Fibroblast of upper back skin (primary cell): ENCODE data around the gene DRC7.
A peak's percentile ranks its signal among the peaks of the same experiment; 100 is the strongest.
"Not testable (repeated sequence)": the region's sequence is repeated elsewhere in the genome, so short reads cannot be mapped to it uniquely, and the experiment has no call there.

Experiments used
- DNase-seq: peaks from one replicate; pipeline ENCODE4 v3.0.0-alpha.2; 2013

The DRC7 gene

GRCh38 chr16:57722210-57722499, 27.5 kb downstream of the DRC7 start:
- no peak for DNase-seq

GRCh38 chr16:57722651-57723050, 28.0 kb downstream of the DRC7 start:
- no peak for DNase-seq

- no peak for DNase-seq
Measured at GRCh38 chr16:57723170-57723569, 28.6 kb downstream of the DRC7 start.

- DNase-seq = no peak
Measured at GRCh38 chr16:57724531-57724930, 29.9 kb downstream of the DRC7 start.

- DNase-seq = no peak
Measured at GRCh38 chr16:57725151-57725550, 30.5 kb downstream of the DRC7 start.

GRCh38 chr16:57725554-57725953, 30.9 kb downstream of the DRC7 start:
- DNase-seq = no peak

GRCh38 chr16:57725976-57726375, 31.4 kb downstream of the DRC7 start:
- DNase-seq = no peak

- DNase-seq = no peak
Measured at GRCh38 chr16:57726433-57726947, 31.9 kb downstream of the DRC7 start.

GRCh38 chr16:57727610-57728009, 33.0 kb downstream of the DRC7 start:
- no peak for DNase-seq

- DNase-seq = no peak
Measured at GRCh38 chr16:57728336-57729181, 34.0 kb downstream of the DRC7 start.

- no peak for DNase-seq
Measured at GRCh38 chr16:57729182-57729484, 34.5 kb downstream of the DRC7 start.

GRCh38 chr16:57729852-57730251, 35.2 kb downstream of the DRC7 start:
- DNase-seq = not testable (repeated sequence)

GRCh38 chr16:57730771-57731730, 36.4 kb downstream of the DRC7 start:
- no peak for DNase-seq

- no peak for DNase-seq
Measured at GRCh38 chr16:57732037-57732436, 37.4 kb downstream of the DRC7 start.

- DNase-seq = no peak
Measured at GRCh38 chr16:57732714-57733113, 38.1 kb downstream of the DRC7 start.

- no peak for DNase-seq
Measured at GRCh38 chr16:57734308-57734924, 39.8 kb downstream of the DRC7 start.

- DNase-seq = peak; percentile 100
Measured at GRCh38 chr16:57734925-57735754, 40.5 kb downstream of the DRC7 start.

- no peak for DNase-seq
Measured at GRCh38 chr16:57735755-57736418, 41.3 kb downstream of the DRC7 start, which contains the start of gene KATNB1. KATNB1 (plus strand) TSS chr16:57735770; CDS start chr16:57737244, 1,474 bp downstream.

- DNase-seq = peak; percentile 65
Measured at GRCh38 chr16:57736419-57737351, 42.1 kb downstream of the DRC7 start.

- no peak for DNase-seq
Measured at GRCh38 chr16:57738844-57739243, 44.2 kb downstream of the DRC7 start.
